ENCODE measurements around the gene GRIK5. TPM values are rescaled to one million over a fixed set of nuclear protein-coding genes. Genes with fewer than 3 reads are reported as not detected.

The GRIK5 gene
- total and polyA plus RNA-seq, 2 donors (not counting 3 experiments of a cell fraction or from before 2014, with no cell fraction given), result 0.80 to 2.2 TPM

DNA sequence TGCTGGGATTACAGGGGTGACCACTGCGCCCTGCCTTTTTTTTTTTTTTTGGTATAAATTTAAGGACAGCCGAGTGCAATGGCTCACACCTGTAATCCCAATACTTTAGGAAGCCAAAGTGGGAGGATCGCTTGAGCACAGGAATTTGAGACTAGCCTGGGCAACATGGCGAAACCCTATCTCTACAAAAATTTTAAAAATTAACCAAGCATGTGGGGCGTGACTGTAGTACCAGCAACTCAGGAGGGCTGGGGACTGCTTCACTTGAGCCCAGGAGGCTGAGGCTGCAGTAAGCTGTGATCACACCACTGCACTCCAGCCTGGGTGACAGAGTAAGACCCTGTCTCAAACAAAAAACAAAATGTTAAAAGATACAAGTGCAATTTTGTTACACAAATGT is 27.5 kb upstream of the GRIK5 start:
- Histone ChIP-seq H3K27ac (ENCODE audit: insufficient read depth, low read depth, low read length) (no peak overlapping the region), H3K9me1 (replicated peaks; ENCODE audit: control insufficient read depth, extremely low read depth, insufficient read depth, low read length) (no peaks in the 10 kb centered on the region), H3K79me2 (ENCODE audit: control insufficient read depth, insufficient read depth, low read length) (no peaks in the 10 kb centered on the region), H3K9me3 (replicated peaks; ENCODE audit: control insufficient read depth, insufficient read depth, low read length) (no peaks in the 10 kb centered on the region), H3K4me3 (replicated peaks in 1 of 3; ENCODE audit: insufficient read depth in 1 of 3, low read depth in 1 of 3, low read length in 3 of 3) (no peak overlapping the region), H3K9ac (replicated peaks; ENCODE audit: extremely low read depth, insufficient read depth, low read length) (no peak overlapping the region), H4K20me1 (replicated peaks; ENCODE audit: control insufficient read depth, extremely low read depth, insufficient read depth, low read length) (no peaks in the 10 kb centered on the region), H3K4me2 (ENCODE audit: insufficient read depth, low read length) (no peak overlapping the region), H3K4me1 (ENCODE audit: control insufficient read depth, extremely low read depth, insufficient read depth, low read length) (peaks cover 7% of the 10 kb centered on the region), H3K36me3 (ENCODE audit: control insufficient read depth in 2 of 2, extremely low read depth in 1 of 2, insufficient read depth in 2 of 2, low read length in 2 of 2) (no peaks in the 10 kb centered on the region), H2AFZ (ENCODE audit: low read depth, low read length) (no peak overlapping the region), H3K27me3 (ENCODE audit: control insufficient read depth in 2 of 2, insufficient read depth in 2 of 2, low read length in 2 of 2) (no peaks in the 10 kb centered on the region)
- DNase-seq (ENCODE audit: low read depth, low spot score), result no peak
- intact Hi-C loops (cut with micrococcal nuclease), result no loop called here
- ChIA-PET CTCF (interaction anchor here (1.0 kb wide), 1 partner anchor 16 kb away, joined by 5 read pairs; no protein-coding TSS in a partner anchor), POLR2A (no interaction called here)
- no TSS peak for BruUV-seq (replicated peaks)
- dilution Hi-C loops (cut with MboI; ENCODE audit: extremely low pct_ligation_motif_present, low sequenced_read_pairs), result no loop called here
- no peak for TF ChIP-seq JUN (IDR thresholded peaks at IDR 0.05; ENCODE audit: borderline replicate concordance, insufficient read depth, insufficient read length, low read depth)
- no peak for TF ChIP-seq POLR2A (IDR thresholded peaks at IDR 0.05; ENCODE audit: low read depth, low read length)
- TF ChIP-seq EZH2 (IDR thresholded peaks at IDR 0.05; ENCODE audit: borderline replicate concordance, low read depth, low read length, severe bottlenecking), result no peak
- TF ChIP-seq MYC (IDR thresholded peaks at IDR 0.05; ENCODE audit: low read depth, low read length), result no peak
- TF ChIP-seq POLR2AphosphoS5 (IDR thresholded peaks at IDR 0.05; ENCODE audit: insufficient read depth, low read depth, low read length), result no peak
- TF ChIP-seq FOS (IDR thresholded peaks at IDR 0.05; ENCODE audit: borderline replicate concordance, insufficient read depth, low read length), result no peak
- no peak for FAIRE-seq

GRCh38 chr19:42096255-42096837 is 26.3 kb upstream of the GRIK5 start:
- Histone ChIP-seq H3K4me2 (ENCODE audit: insufficient read depth, low read length) (no peak overlapping the region), H3K27me3 (ENCODE audit: control insufficient read depth in 2 of 2, insufficient read depth in 2 of 2, low read length in 2 of 2) (no peaks in the 10 kb centered on the region), H3K79me2 (ENCODE audit: control insufficient read depth, insufficient read depth, low read length) (no peaks in the 10 kb centered on the region), H3K4me3 (replicated peaks in 1 of 3; ENCODE audit: insufficient read depth in 1 of 3, low read depth in 1 of 3, low read length in 3 of 3) (no peak overlapping the region), H3K9me1 (replicated peaks; ENCODE audit: control insufficient read depth, extremely low read depth, insufficient read depth, low read length) (no peaks in the 10 kb centered on the region), H3K9ac (replicated peaks; ENCODE audit: extremely low read depth, insufficient read depth, low read length) (no peak overlapping the region), H3K36me3 (ENCODE audit: control insufficient read depth in 2 of 2, extremely low read depth in 1 of 2, insufficient read depth in 2 of 2, low read length in 2 of 2) (no peaks in the 10 kb centered on the region), H3K9me3 (replicated peaks; ENCODE audit: control insufficient read depth, insufficient read depth, low read length) (no peaks in the 10 kb centered on the region), H3K27ac (ENCODE audit: insufficient read depth, low read depth, low read length) (no peak overlapping the region), H2AFZ (ENCODE audit: low read depth, low read length) (no peak overlapping the region), H3K4me1 (ENCODE audit: control insufficient read depth, extremely low read depth, insufficient read depth, low read length) (peaks cover 16% of the 10 kb centered on the region), H4K20me1 (replicated peaks; ENCODE audit: control insufficient read depth, extremely low read depth, insufficient read depth, low read length) (no peaks in the 10 kb centered on the region)
- TF ChIP-seq JUN (IDR thresholded peaks at IDR 0.05; ENCODE audit: borderline replicate concordance, insufficient read depth, insufficient read length, low read depth), result no peak
- TF ChIP-seq, protein P1, sequence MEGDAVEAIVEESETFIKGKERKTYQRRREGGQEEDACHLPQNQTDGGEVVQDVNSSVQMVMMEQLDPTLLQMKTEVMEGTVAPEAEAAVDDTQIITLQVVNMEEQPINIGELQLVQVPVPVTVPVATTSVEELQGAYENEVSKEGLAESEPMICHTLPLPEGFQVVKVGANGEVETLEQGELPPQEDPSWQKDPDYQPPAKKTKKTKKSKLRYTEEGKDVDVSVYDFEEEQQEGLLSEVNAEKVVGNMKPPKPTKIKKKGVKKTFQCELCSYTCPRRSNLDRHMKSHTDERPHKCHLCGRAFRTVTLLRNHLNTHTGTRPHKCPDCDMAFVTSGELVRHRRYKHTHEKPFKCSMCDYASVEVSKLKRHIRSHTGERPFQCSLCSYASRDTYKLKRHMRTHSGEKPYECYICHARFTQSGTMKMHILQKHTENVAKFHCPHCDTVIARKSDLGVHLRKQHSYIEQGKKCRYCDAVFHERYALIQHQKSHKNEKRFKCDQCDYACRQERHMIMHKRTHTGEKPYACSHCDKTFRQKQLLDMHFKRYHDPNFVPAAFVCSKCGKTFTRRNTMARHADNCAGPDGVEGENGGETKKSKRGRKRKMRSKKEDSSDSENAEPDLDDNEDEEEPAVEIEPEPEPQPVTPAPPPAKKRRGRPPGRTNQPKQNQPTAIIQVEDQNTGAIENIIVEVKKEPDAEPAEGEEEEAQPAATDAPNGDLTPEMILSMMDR (IDR thresholded peaks at IDR 0.05; ENCODE audit: extremely low read depth in 1 of 2, insufficient read depth in 1 of 2, low read depth in 1 of 2, low read length in 2 of 2), result no peak
- no peak for TF ChIP-seq EZH2 (IDR thresholded peaks at IDR 0.05; ENCODE audit: borderline replicate concordance, low read depth, low read length, severe bottlenecking)
- no peak for TF ChIP-seq GATA2 (IDR thresholded peaks at IDR 0.05; ENCODE audit: insufficient read depth, insufficient read length, low read depth, low read length)
- no peak for TF ChIP-seq FOS (IDR thresholded peaks at IDR 0.05; ENCODE audit: borderline replicate concordance, insufficient read depth, low read length)
- TF ChIP-seq MYC (IDR thresholded peaks at IDR 0.05; ENCODE audit: low read depth, low read length), result no peak
- no peak for TF ChIP-seq POLR2A (IDR thresholded peaks at IDR 0.05; ENCODE audit: low read depth, low read length)
- TF ChIP-seq POLR2AphosphoS5 (IDR thresholded peaks at IDR 0.05; ENCODE audit: insufficient read depth, low read depth, low read length), result no peak
- TF ChIP-seq, protein P2, sequence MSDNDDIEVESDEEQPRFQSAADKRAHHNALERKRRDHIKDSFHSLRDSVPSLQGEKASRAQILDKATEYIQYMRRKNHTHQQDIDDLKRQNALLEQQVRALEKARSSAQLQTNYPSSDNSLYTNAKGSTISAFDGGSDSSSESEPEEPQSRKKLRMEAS (IDR thresholded peaks at IDR 0.05; ENCODE audit: insufficient read depth, insufficient read length), result no peak
- ChIA-PET POLR2A (no interaction called here), CTCF (interaction anchor here (0.7 to 1.7 kb wide), 2 partner anchors 15 to 71 kb away, joined by 3 to 4 read pairs; no protein-coding TSS in a partner anchor)
- dilution Hi-C loops (cut with MboI; ENCODE audit: extremely low pct_ligation_motif_present, low sequenced_read_pairs) (no loop called here), intact Hi-C loops (cut with micrococcal nuclease) (no loop called here)
- FAIRE-seq (no peak), DNase-seq (ENCODE audit: low read depth, low spot score) (no peak)
- no TSS peak for BruUV-seq (replicated peaks)

Data from endothelial cell of umbilical vein (primary cell).